ENCODE results near the gene MZT2B.
"Not testable (repeated sequence)": the region's sequence is repeated elsewhere in the genome, so short reads cannot be mapped to it uniquely, and the experiment has no call there.

- TF ChIP-seq, protein P1, sequence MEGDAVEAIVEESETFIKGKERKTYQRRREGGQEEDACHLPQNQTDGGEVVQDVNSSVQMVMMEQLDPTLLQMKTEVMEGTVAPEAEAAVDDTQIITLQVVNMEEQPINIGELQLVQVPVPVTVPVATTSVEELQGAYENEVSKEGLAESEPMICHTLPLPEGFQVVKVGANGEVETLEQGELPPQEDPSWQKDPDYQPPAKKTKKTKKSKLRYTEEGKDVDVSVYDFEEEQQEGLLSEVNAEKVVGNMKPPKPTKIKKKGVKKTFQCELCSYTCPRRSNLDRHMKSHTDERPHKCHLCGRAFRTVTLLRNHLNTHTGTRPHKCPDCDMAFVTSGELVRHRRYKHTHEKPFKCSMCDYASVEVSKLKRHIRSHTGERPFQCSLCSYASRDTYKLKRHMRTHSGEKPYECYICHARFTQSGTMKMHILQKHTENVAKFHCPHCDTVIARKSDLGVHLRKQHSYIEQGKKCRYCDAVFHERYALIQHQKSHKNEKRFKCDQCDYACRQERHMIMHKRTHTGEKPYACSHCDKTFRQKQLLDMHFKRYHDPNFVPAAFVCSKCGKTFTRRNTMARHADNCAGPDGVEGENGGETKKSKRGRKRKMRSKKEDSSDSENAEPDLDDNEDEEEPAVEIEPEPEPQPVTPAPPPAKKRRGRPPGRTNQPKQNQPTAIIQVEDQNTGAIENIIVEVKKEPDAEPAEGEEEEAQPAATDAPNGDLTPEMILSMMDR (IDR thresholded peaks at IDR 0.05) = not testable (repeated sequence)
- not testable (repeated sequence) for TF ChIP-seq EZH2 (IDR thresholded peaks at IDR 0.05; ENCODE audit: borderline replicate concordance, insufficient read depth, low read depth, low read length, poor library complexity, severe bottlenecking)
These were observed 15.5 kb upstream of the MZT2B start for GRCh38 chr2:130166611-130167010.
